ENCODE measurements around the gene ARMH2.

- TF ChIP-seq CTCF (IDR thresholded peaks at IDR 0.05) (no peak), POLR2AphosphoS5 (IDR thresholded peaks at IDR 0.05) (no peak), POLR2A (IDR thresholded peaks at IDR 0.05) (no peak)
Measured at GRCh38 chr6:24777227-24777626, 21.5 kb downstream of the ARMH2 start.

All from suprapubic skin (tissue), 4 donors.